Measurements from ENCODE around the gene SMAD3.
A peak's percentile ranks its signal among the peaks of the same experiment; 100 is the strongest.

Gene SMAD3

DNA sequence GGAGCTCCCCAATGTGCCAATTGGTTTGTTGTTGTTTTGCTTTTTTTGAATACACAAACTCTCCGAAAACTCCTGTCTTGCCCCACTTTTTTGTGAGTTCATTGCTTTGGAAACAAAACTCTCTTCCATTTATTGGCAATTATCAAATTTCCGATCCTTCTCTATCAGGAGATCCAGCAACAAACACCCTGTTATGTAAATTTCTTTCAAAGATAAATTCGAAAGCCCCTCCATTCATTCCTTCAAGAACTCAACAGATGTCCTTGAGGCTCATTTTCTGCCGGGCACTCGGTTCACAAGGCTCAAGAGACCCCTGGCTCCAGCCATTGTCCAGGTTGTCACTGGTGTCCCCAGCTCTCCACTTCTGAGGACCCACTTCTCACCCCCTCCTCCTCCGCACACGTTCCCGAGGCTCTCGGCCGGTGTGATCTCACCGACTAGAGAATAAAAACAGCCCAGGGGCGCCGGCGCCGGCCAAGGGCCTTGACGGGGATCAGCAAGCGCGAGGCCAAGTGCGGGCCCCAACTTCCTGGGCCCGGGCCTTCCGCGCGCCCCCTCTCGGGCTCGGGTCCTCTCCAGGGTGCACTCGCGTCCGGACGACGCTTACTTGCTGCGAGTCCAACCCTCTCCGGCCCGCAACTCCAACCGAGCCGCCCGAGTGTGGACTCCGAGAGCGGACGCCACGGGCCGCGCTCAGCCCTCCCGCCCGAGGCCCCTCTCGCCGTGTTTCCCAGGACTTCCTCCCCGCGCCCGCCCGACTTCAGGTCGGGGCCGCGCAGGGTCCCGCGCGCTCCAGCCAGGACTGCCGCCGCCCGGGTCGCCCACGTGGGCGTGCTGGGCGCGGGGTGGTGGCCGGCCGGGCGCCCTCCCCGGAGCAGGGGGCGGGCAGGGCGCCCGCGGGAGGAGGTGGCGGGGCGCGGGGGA lies 533 bp upstream of the SMAD3 start:
- no peak overlapping the region; the same call in 1 of the 2 replicates for H3K9ac ChIP-seq (ENCODE audit: low read depth, low read length)
- H4K20me1 ChIP-seq (ENCODE audit: insufficient read depth, low read length) = peaks cover 6% of the 10 kb centered on the region
- no peak for DNase-seq
- no peak overlapping the region for H3K27ac ChIP-seq (ENCODE audit: low read length)
- peaks cover 13% of the 10 kb centered on the region for H3K4me1 ChIP-seq (ENCODE audit: insufficient read depth, low read length)
- H3K27me3 ChIP-seq (ENCODE audit: insufficient read depth, low read length, poor library complexity) = peaks cover 63% of the 10 kb centered on the region
- no peaks in the 10 kb centered on the region for H3K9me3 ChIP-seq (ENCODE audit: insufficient read depth, low read length, severe bottlenecking)
- peak; percentile 28 for TF ChIP-seq EZH2 (IDR thresholded peaks at IDR 0.05; ENCODE audit: borderline replicate concordance, low read depth, low read length, severe bottlenecking)
- TF ChIP-seq, protein P1, sequence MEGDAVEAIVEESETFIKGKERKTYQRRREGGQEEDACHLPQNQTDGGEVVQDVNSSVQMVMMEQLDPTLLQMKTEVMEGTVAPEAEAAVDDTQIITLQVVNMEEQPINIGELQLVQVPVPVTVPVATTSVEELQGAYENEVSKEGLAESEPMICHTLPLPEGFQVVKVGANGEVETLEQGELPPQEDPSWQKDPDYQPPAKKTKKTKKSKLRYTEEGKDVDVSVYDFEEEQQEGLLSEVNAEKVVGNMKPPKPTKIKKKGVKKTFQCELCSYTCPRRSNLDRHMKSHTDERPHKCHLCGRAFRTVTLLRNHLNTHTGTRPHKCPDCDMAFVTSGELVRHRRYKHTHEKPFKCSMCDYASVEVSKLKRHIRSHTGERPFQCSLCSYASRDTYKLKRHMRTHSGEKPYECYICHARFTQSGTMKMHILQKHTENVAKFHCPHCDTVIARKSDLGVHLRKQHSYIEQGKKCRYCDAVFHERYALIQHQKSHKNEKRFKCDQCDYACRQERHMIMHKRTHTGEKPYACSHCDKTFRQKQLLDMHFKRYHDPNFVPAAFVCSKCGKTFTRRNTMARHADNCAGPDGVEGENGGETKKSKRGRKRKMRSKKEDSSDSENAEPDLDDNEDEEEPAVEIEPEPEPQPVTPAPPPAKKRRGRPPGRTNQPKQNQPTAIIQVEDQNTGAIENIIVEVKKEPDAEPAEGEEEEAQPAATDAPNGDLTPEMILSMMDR (IDR thresholded peaks at IDR 0.05; ENCODE audit: borderline replicate concordance, extremely low read depth, low read length, poor library complexity, severe bottlenecking) = no peak
- peak overlapping the region; percentile 65 for H3K4me2 ChIP-seq (ENCODE audit: insufficient read depth, low read length)
- H2AFZ ChIP-seq (ENCODE audit: low read depth, low read length) = no peak overlapping the region
- H3K36me3 ChIP-seq (ENCODE audit: insufficient read depth, low read length) = no peaks in the 10 kb centered on the region
- ATAC-seq (ENCODE audit: insufficient read depth, low read depth) = no peak
- no peak overlapping the region for H3K4me3 ChIP-seq (ENCODE audit: low read depth in 1 of 2, low read length in 2 of 2)
- H3K79me2 ChIP-seq (ENCODE audit: insufficient read depth, low read length) = no peaks in the 10 kb centered on the region

DNA sequence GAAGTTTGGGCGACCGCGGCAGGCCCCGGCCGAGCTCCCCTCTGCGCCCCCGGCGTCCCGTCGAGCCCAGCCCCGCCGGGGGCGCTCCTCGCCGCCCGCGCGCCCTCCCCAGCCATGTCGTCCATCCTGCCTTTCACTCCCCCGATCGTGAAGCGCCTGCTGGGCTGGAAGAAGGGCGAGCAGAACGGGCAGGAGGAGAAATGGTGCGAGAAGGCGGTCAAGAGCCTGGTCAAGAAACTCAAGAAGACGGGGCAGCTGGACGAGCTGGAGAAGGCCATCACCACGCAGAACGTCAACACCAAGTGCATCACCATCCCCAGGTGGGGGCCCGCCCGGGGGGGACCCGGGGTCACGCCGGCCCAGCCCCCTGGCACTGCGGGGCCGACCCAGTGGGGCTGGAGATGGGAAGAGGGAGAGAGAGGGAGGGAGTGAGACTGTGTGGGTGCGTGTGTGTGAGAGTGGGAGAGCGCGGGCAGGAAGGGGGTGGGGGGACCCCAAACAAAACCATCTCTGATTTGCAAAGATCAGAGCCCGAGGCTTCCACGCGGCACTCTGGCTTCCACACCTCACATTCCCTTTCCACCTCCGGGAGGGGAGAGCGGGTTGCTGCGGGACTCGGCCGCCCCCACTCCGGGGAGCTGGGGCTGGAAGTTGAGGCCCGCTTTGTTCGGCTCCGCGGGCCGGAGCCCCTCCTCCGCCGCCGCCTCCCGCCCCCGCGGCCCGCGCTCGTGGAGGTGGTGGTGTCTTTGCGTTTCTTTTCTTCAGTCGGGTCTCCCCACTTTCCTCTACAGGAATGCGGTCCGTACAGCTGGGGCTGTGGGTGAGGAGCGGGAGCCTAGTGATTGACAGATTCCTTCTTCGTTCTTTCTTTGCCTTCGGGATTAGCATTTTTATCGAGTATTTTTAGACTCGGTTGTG lies 898 bp downstream of the SMAD3 start:
- H2AFZ ChIP-seq (ENCODE audit: low read depth, low read length) = peak overlapping the region; percentile 49; the same call in 1 of the 2 replicates

DNA sequence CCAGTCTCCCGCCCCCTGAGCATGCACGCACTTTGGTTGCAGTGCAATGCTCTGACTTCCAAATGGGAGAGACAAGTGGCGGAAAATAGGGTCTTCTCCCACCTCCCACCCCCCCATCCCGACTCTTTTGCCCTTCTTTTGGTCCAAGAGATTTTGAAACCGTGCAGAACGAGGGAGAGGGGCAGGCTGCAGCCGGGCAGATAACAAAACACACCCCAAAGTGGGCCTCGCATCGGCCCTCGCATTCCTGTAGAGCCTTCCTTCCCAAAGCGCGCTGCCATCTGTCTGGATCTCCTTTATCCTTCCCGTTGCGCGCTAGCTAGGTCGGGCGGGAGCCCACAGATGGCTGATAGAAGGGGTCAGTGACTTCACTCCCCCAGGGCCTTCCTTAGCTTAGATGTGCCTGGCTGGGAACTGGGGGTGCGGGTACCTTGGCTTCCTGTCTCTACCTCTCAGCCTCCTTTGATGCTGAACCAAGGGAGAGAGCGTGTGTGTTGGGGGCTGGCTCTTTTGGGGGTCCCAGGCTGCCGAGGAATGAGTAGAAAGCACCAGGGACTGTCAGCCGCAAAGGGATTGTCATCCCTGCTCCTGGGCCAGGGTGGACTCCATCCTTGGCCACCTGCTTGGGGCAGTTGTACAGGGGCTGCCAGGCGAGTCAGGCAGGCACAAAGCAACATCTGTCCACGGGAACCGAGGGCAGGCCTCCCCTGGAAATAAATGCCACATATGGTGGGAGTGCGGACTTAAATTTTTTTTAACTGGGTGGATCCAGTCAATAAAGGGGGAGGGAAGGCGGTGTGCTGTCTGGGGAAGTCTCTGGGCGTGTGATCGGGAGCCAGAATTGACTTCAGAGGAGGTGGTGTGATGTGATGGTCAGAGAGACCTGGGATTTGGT lies 1.8 kb downstream of the SMAD3 start:
- H3K4me2 ChIP-seq (ENCODE audit: insufficient read depth, low read length) = 0 out of 2 replicates have a peak overlapping the region, but pooled peaks have one; percentile 65
- TF ChIP-seq, protein P1 (IDR thresholded peaks at IDR 0.05; ENCODE audit: borderline replicate concordance, extremely low read depth, low read length, poor library complexity, severe bottlenecking) = no peak
- TF ChIP-seq EZH2 (IDR thresholded peaks at IDR 0.05; ENCODE audit: borderline replicate concordance, low read depth, low read length, severe bottlenecking) = no peak
- no peak overlapping the region for H2AFZ ChIP-seq (ENCODE audit: low read depth, low read length)
- H3K4me3 ChIP-seq (ENCODE audit: low read depth in 1 of 2, low read length in 2 of 2) = no peak overlapping the region
- H3K27ac ChIP-seq (ENCODE audit: low read length) = no peak overlapping the region
- no peak overlapping the region for H3K9ac ChIP-seq (ENCODE audit: low read depth, low read length)
- peaks cover 67% of the 10 kb centered on the region for H3K27me3 ChIP-seq (ENCODE audit: insufficient read depth, low read length, poor library complexity)
- H3K79me2 ChIP-seq (ENCODE audit: insufficient read depth, low read length) = no peaks in the 10 kb centered on the region
- DNase-seq (no peak), ATAC-seq (ENCODE audit: insufficient read depth, low read depth) (no peak)
- peaks cover 6% of the 10 kb centered on the region for H4K20me1 ChIP-seq (ENCODE audit: insufficient read depth, low read length)
- peaks cover 13% of the 10 kb centered on the region for H3K4me1 ChIP-seq (ENCODE audit: insufficient read depth, low read length)
- no peaks in the 10 kb centered on the region for H3K36me3 ChIP-seq (ENCODE audit: insufficient read depth, low read length)
- H3K9me3 ChIP-seq (ENCODE audit: insufficient read depth, low read length, severe bottlenecking) = no peaks in the 10 kb centered on the region

More for the DNA sequence above, 898 bp downstream of the SMAD3 start:
- H4K20me1 ChIP-seq (ENCODE audit: insufficient read depth, low read length) = peaks cover 6% of the 10 kb centered on the region
- H3K4me3 ChIP-seq (ENCODE audit: low read depth in 1 of 2, low read length in 2 of 2) = peak overlapping the region in 1 of 2 experiments; percentile 56; a peak in 2 of 4 replicates
- peaks cover 67% of the 10 kb centered on the region for H3K27me3 ChIP-seq (ENCODE audit: insufficient read depth, low read length, poor library complexity)
- peak; percentile 78 for TF ChIP-seq EZH2 (IDR thresholded peaks at IDR 0.05; ENCODE audit: borderline replicate concordance, low read depth, low read length, severe bottlenecking)
- TF ChIP-seq, protein P1 (IDR thresholded peaks at IDR 0.05; ENCODE audit: borderline replicate concordance, extremely low read depth, low read length, poor library complexity, severe bottlenecking) = no peak
- no peaks in the 10 kb centered on the region for H3K9me3 ChIP-seq (ENCODE audit: insufficient read depth, low read length, severe bottlenecking)
- no peaks in the 10 kb centered on the region for H3K79me2 ChIP-seq (ENCODE audit: insufficient read depth, low read length)
- ATAC-seq (ENCODE audit: insufficient read depth, low read depth) = peak; percentile 28; the same call in 1 of the 3 replicates
- peak overlapping the region; percentile 24; the same call in 1 of the 2 replicates for H3K9ac ChIP-seq (ENCODE audit: low read depth, low read length)
- no peaks in the 10 kb centered on the region for H3K36me3 ChIP-seq (ENCODE audit: insufficient read depth, low read length)
- no peak for DNase-seq
- peak overlapping the region; percentile 65 for H3K4me2 ChIP-seq (ENCODE audit: insufficient read depth, low read length)
- no peak overlapping the region for H3K27ac ChIP-seq (ENCODE audit: low read length)
- peaks cover 13% of the 10 kb centered on the region for H3K4me1 ChIP-seq (ENCODE audit: insufficient read depth, low read length)
